ENCODE measurements around the gene MAB21L3. TPM values are rescaled to one million over a fixed set of nuclear protein-coding genes. Genes with fewer than 3 reads are reported as not detected.

Gene MAB21L3
- total and polyA plus RNA-seq, 7 donors: under 0.01 to 2.3 (median 1.1) TPM; not detected in 2

- Histone ChIP-seq H3K27ac (no peak overlapping the region), H3K9me3 (no peaks in the 10 kb centered on the region), H3K4me1 (no peaks in the 10 kb centered on the region), H3K27me3 (no peaks in the 10 kb centered on the region), H3K4me3 (no peak overlapping the region), H3K36me3 (no peaks in the 10 kb centered on the region)
- WGBS, 2 donors: 54 to 70% methylated on average over 4 of the region's 4 CpGs
- TF ChIP-seq POLR2A (IDR thresholded peaks at IDR 0.05) (no peak), CTCF (IDR thresholded peaks at IDR 0.05) (no peak), POLR2AphosphoS5 (IDR thresholded peaks at IDR 0.05) (no peak), EP300 (IDR thresholded peaks at IDR 0.05) (no peak)
- DNase-seq: no peak
- intact Hi-C loops (cut with DNase I): no loop called here
These were observed 1.4 kb downstream of the MAB21L3 start for GRCh38 chr1:116112388-116113140.

- no peak overlapping the region for H3K4me3 ChIP-seq
- H3K9me3 ChIP-seq: no peaks in the 10 kb centered on the region
- intact Hi-C loops (cut with DNase I): no loop called here
- H3K27ac ChIP-seq: no peak overlapping the region
- no peaks in the 10 kb centered on the region for H3K27me3 ChIP-seq
- 88 to 94% methylated on average over 7 of the region's 7 CpGs for WGBS, 2 donors
- H3K36me3 ChIP-seq: no peaks in the 10 kb centered on the region
- TF ChIP-seq CTCF (IDR thresholded peaks at IDR 0.05) (no peak), POLR2A (IDR thresholded peaks at IDR 0.05) (no peak), POLR2AphosphoS5 (IDR thresholded peaks at IDR 0.05) (no peak), EP300 (IDR thresholded peaks at IDR 0.05) (no peak)
- no peaks in the 10 kb centered on the region for H3K4me1 ChIP-seq
- DNase-seq: no peak
These were observed 2.4 kb downstream of the MAB21L3 start for GRCh38 chr1:116113615-116114014.

GRCh38 chr1:116115476-116116439, 4.6 kb downstream of the MAB21L3 start:
- 89 to 92% methylated on average over 4 of the region's 4 CpGs for WGBS, 2 donors
- Histone ChIP-seq H3K27ac (no peak overlapping the region), H3K27me3 (no peaks in the 10 kb centered on the region), H3K4me3 (no peak overlapping the region), H3K9me3 (no peaks in the 10 kb centered on the region), H3K4me1 (no peaks in the 10 kb centered on the region), H3K36me3 (no peaks in the 10 kb centered on the region)
- DNase-seq: no peak
- no peak for TF ChIP-seq EP300 (IDR thresholded peaks at IDR 0.05)
- no peak for TF ChIP-seq POLR2AphosphoS5 (IDR thresholded peaks at IDR 0.05)
- TF ChIP-seq CTCF (IDR thresholded peaks at IDR 0.05): no peak
- TF ChIP-seq POLR2A (IDR thresholded peaks at IDR 0.05): no peak
- intact Hi-C loops (cut with DNase I): no loop called here

- TF ChIP-seq EP300 (IDR thresholded peaks at IDR 0.05): no peak
- no peak for TF ChIP-seq CTCF (IDR thresholded peaks at IDR 0.05)
- no peak for TF ChIP-seq POLR2A (IDR thresholded peaks at IDR 0.05)
- TF ChIP-seq POLR2AphosphoS5 (IDR thresholded peaks at IDR 0.05): no peak
- DNase-seq: no peak
- intact Hi-C loops (cut with DNase I): no loop called here
- Histone ChIP-seq H3K4me1 (no peaks in the 10 kb centered on the region), H3K4me3 (no peak overlapping the region), H3K27ac (no peak overlapping the region), H3K36me3 (no peaks in the 10 kb centered on the region), H3K27me3 (no peaks in the 10 kb centered on the region), H3K9me3 (no peaks in the 10 kb centered on the region)
- WGBS, 2 donors: 82 to 93% methylated on average over 3 of the region's 3 CpGs
These were observed 7.3 kb downstream of the MAB21L3 start for GRCh38 chr1:116118471-116118870.
